Measurements from ENCODE around the gene EFNB2. TPM values are rescaled to one million over a fixed set of nuclear protein-coding genes. Genes with fewer than 3 reads are reported as not detected.
A peak's percentile ranks its signal among the peaks of the same experiment; 100 is the strongest.

The EFNB2 gene
- total RNA-seq, 1 experiment from 2014 or later, result 17.5 TPM

DNA sequence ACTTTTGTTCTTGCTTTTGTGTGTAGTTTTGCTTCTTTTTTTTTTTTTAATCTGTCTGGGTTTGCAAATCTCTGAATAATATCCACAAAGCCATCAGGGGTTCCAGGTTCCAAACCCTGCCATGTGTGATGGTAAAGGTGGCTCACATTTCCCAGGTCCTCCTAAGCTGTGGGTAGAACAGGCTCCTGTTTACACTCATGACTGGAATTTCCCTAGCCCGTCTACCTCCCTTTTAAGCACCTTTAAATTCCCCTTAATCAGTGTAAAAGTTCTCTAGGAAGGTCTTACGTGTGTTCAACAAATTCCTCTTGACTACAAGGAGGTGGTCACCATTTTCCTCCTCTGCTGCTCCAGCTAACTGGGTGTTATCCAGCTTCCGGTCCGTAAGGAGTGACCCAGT, 62.8 kb downstream of the EFNB2 start:
- Histone ChIP-seq H3K36me3 (ENCODE audit: low read depth) (no peaks in the 10 kb centered on the region), H4K20me1 (ENCODE audit: insufficient read depth) (no peaks in the 10 kb centered on the region), H2AFZ (peak overlapping the region; percentile 14; the same call in 1 of the 2 replicates), H3K79me2 (ENCODE audit: low read depth) (no peaks in the 10 kb centered on the region), H3K27ac (peak overlapping the region; percentile 91), H3K9me2 (ENCODE audit: insufficient read depth) (no peaks in the 10 kb centered on the region), H3F3A (ENCODE audit: insufficient read depth, low read depth) (peaks cover 21% of the 10 kb centered on the region), H3K4me1 (replicated peaks; ENCODE audit: insufficient read depth) (peaks cover 31% of the 10 kb centered on the region), H3K4me2 (peak overlapping the region; percentile 75), H3K9me3 (ENCODE audit: insufficient read depth, low read depth) (no peaks in the 10 kb centered on the region), H3K27me3 (ENCODE audit: insufficient read depth, low read depth) (no peaks in the 10 kb centered on the region), H3K4me3 (peak overlapping the region; percentile 41; the same call in 1 of the 2 replicates)
- TSS peak; percentile 96 for BruUV-seq (replicated peaks)
- no peak for DNase-seq
- ChIA-PET CTCF (interaction anchor here (0.6 to 1.8 kb wide), 2 partner anchors 388 to 564 kb away, joined by 4 to 6 read pairs; no protein-coding TSS in a partner anchor), POLR2A (ENCODE audit: unreplicated experiment) (interaction anchor here (0.5 to 1.1 kb wide), 5 partner anchors 37 to 374 kb away, joined by 3 to 5 read pairs (median 3); no protein-coding TSS in a partner anchor)
- no peak for TF ChIP-seq EZH2 (IDR thresholded peaks at IDR 0.05; ENCODE audit: low read depth)
- TF ChIP-seq, protein P1, sequence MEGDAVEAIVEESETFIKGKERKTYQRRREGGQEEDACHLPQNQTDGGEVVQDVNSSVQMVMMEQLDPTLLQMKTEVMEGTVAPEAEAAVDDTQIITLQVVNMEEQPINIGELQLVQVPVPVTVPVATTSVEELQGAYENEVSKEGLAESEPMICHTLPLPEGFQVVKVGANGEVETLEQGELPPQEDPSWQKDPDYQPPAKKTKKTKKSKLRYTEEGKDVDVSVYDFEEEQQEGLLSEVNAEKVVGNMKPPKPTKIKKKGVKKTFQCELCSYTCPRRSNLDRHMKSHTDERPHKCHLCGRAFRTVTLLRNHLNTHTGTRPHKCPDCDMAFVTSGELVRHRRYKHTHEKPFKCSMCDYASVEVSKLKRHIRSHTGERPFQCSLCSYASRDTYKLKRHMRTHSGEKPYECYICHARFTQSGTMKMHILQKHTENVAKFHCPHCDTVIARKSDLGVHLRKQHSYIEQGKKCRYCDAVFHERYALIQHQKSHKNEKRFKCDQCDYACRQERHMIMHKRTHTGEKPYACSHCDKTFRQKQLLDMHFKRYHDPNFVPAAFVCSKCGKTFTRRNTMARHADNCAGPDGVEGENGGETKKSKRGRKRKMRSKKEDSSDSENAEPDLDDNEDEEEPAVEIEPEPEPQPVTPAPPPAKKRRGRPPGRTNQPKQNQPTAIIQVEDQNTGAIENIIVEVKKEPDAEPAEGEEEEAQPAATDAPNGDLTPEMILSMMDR (conservative IDR thresholded peaks at IDR 0.05), result no peak
- intact Hi-C loops (cut with micrococcal nuclease; ENCODE audit: unreplicated experiment), result loop anchor here (1.0 to 5.0 kb wide), 8 partner anchors 35 to 372 kb away; no protein-coding TSS in a partner anchor

DNA sequence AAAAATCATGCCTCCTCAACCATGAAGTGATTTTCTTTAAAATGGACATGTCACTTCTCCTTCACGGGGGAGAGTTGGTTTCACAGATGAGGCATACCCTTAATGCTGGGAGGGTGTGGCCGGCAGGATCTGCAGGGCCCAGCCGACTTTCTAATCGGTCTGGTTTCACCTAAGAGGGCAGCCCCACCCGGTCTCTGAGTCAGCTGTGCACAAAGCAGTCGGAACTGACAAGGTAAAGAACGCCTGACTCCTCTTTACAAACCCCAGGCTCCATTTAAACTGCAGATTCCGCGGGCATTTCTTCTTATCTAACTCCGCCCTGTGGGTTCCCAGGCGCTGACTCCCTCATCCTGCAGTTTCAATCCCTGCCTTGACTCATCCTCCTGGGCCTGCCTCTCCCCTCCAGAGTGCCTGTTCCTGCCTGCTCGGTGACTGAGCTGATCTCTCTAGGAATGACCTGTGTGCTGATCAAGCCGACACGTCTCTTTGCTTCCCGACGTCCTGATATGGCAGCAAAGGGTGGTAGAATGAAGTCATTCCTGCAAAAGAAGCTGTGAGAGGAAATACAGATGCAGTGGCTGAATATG, 63.4 kb downstream of the EFNB2 start:
- CTCF ChIA-PET, result interaction anchor here (0.6 to 1.8 kb wide), 2 partner anchors 388 to 563 kb away, joined by 4 to 6 read pairs; no protein-coding TSS in a partner anchor
- BruUV-seq (replicated peaks), result no TSS peak
- H3K27me3 ChIP-seq (ENCODE audit: insufficient read depth, low read depth), result no peaks in the 10 kb centered on the region
- no peaks in the 10 kb centered on the region for H3K36me3 ChIP-seq (ENCODE audit: low read depth)
- TF ChIP-seq, protein P1 (conservative IDR thresholded peaks at IDR 0.05), result no peak
- TF ChIP-seq EZH2 (IDR thresholded peaks at IDR 0.05; ENCODE audit: low read depth), result no peak
- H4K20me1 ChIP-seq (ENCODE audit: insufficient read depth), result no peaks in the 10 kb centered on the region
- H3F3A ChIP-seq (ENCODE audit: insufficient read depth, low read depth), result peaks cover 21% of the 10 kb centered on the region
- peak; percentile 88 to 99 for DNase-seq
- peak overlapping the region; percentile 41; the same call in 1 of the 2 replicates for H3K4me3 ChIP-seq
- peak overlapping the region; percentile 75 for H3K4me2 ChIP-seq
- intact Hi-C loops (cut with micrococcal nuclease; ENCODE audit: unreplicated experiment), result loop anchor here (1.0 to 5.0 kb wide), 8 partner anchors 35 to 371 kb away; no protein-coding TSS in a partner anchor
- H3K9me3 ChIP-seq (ENCODE audit: insufficient read depth, low read depth), result no peaks in the 10 kb centered on the region
- no peaks in the 10 kb centered on the region for H3K9me2 ChIP-seq (ENCODE audit: insufficient read depth)
- H3K27ac ChIP-seq, result peak overlapping the region; percentile 91
- H3K4me1 ChIP-seq (replicated peaks; ENCODE audit: insufficient read depth), result peaks cover 31% of the 10 kb centered on the region
- H2AFZ ChIP-seq, result peak overlapping the region; percentile 14
- no peaks in the 10 kb centered on the region for H3K79me2 ChIP-seq (ENCODE audit: low read depth)
- POLR2A ChIA-PET (ENCODE audit: unreplicated experiment), result interaction anchor here (0.5 to 1.1 kb wide), 5 partner anchors 37 to 375 kb away, joined by 3 to 5 read pairs (median 3); no protein-coding TSS in a partner anchor

DNA sequence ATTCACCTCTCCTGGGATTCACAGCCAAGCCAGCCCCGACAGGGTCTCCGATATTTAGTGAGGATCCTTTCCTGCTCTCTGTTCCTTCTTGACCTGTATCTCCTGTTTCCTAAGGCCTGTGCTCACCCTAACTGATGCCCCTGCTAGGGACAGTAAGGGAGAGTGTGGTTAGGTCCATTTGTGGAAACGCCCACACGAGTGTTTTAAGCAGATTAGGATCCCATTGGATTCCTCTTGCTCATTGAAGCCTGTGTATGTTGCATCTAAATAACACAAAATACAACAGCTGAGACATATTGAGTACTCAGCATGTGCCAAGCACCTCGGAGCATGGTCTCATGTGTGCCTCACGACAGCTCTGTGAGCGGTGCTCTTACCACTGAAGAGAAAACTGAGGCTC, 64.9 kb downstream of the EFNB2 start:
- intact Hi-C loops (cut with micrococcal nuclease; ENCODE audit: unreplicated experiment), result loop anchor here (5.0 kb wide), 1 partner anchor 37 kb away; no protein-coding TSS in a partner anchor

More for the DNA sequence above, 64.9 kb downstream of the EFNB2 start:
- Histone ChIP-seq H3K9me3 (ENCODE audit: insufficient read depth, low read depth) (no peaks in the 10 kb centered on the region), H3K4me1 (replicated peaks; ENCODE audit: insufficient read depth) (peaks cover 24% of the 10 kb centered on the region), H3K27ac (peak overlapping the region; percentile 91; the same call in 1 of the 2 replicates), H4K20me1 (ENCODE audit: insufficient read depth) (no peaks in the 10 kb centered on the region), H3F3A (ENCODE audit: insufficient read depth, low read depth) (peaks cover 21% of the 10 kb centered on the region), H3K79me2 (ENCODE audit: low read depth) (no peaks in the 10 kb centered on the region), H3K4me2 (no peak overlapping the region), H3K9me2 (ENCODE audit: insufficient read depth) (no peaks in the 10 kb centered on the region), H3K36me3 (ENCODE audit: low read depth) (no peaks in the 10 kb centered on the region), H3K4me3 (no peak overlapping the region), H2AFZ (no peak overlapping the region), H3K27me3 (ENCODE audit: insufficient read depth, low read depth) (no peaks in the 10 kb centered on the region)
- no TSS peak for BruUV-seq (replicated peaks)
- POLR2A ChIA-PET (ENCODE audit: unreplicated experiment), result no interaction called here
- DNase-seq, result no peak
- no peak for TF ChIP-seq EZH2 (IDR thresholded peaks at IDR 0.05; ENCODE audit: low read depth)
- TF ChIP-seq, protein P1 (conservative IDR thresholded peaks at IDR 0.05), result no peak
- CTCF ChIA-PET, result interaction anchor here (0.6 kb wide), 1 partner anchor 323 kb away, joined by 3 read pairs; no protein-coding TSS in a partner anchor
